NAMALWA (cell line): ENCODE data around the gene OSBPL9.

Experiments
- DNase-seq: peaks from one replicate; pipeline ENCODE4 v3.0.0-alpha.2; 2015; ENCODE audit warnings: low spot score

Gene OSBPL9, protein sequence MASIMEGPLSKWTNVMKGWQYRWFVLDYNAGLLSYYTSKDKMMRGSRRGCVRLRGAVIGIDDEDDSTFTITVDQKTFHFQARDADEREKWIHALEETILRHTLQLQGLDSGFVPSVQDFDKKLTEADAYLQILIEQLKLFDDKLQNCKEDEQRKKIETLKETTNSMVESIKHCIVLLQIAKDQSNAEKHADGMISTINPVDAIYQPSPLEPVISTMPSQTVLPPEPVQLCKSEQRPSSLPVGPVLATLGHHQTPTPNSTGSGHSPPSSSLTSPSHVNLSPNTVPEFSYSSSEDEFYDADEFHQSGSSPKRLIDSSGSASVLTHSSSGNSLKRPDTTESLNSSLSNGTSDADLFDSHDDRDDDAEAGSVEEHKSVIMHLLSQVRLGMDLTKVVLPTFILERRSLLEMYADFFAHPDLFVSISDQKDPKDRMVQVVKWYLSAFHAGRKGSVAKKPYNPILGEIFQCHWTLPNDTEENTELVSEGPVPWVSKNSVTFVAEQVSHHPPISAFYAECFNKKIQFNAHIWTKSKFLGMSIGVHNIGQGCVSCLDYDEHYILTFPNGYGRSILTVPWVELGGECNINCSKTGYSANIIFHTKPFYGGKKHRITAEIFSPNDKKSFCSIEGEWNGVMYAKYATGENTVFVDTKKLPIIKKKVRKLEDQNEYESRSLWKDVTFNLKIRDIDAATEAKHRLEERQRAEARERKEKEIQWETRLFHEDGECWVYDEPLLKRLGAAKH

GRCh38 chr1:51616903-51617708 is at the start of gene OSBPL9:
OSBPL9 (plus strand) TSS chr1:51617092; CDS start chr1:51617111, 19 bp downstream.
- DNase-seq, result peak; percentile 92

- DNase-seq, result no peak
Observed at GRCh38 chr1:51567653-51568052, 49.2 kb upstream of the OSBPL9 start.

DNA sequence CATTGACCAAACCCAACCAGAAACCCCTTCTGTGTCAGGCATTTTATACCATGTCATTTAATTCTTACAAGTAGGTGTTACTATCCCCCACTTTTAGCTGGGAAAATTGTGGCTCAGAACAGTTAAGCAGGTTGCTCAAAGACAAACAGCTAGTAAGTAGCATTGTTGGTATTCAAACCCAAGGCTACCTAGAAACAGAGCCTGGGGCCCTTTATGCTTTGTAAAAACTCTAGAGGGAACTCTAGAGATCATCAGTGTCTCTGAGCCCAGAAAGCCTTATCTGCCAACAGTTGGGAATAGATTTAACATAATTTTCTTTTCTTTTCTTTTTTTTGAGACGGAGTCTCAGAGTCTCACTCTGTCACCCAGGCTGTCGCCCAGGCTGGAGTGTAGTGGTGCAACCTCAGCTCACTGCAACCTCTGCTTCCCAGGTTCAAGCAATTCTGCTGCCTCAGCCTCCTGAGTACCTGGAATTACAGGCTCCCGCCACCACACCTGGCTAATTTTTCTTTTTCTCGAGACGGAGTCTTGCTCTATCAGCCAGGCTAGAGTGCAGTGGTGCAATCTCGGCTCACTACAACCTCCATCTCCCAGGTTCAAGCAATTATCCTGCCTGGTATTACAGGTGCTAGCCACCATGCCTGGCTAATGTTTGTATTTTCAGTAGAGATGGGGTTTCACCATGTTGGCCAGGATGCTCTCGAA is 48.5 kb upstream of the OSBPL9 start:
- no peak for DNase-seq

DNA sequence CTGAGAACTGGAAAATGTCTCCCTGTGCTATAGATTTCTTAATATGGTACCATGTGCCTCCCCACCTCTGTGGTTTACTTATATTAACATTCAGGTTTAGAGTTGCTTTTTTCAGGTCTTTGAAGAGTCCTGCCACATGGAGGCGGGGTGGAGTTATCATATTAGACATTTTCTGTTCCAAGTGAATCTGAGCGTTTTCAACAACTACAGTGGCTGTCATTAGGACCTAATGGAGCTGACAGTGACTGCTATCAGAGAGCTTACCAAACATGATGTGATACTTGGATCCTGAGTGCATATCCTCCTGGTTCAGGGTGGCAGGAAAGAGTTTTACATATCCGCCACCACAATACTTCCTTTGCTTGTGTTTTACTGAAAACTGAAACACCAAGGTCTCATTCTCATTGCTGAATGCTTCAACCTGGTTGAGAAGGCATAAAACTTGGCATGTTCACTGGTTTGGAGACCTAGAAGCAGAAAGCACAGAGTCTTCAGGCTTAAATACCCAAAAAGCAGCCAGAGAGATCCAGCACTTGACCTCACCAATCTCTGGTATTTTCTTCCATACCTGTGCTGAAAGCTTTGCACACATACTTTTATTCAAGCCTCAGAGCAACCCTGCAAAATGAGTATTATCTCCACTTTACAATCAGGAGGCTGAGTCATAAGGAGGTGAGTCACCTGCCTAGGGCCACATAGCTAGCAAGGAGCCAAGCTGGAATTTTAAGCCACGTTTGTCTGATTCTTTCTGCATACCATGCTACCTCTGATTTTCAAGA is 47.4 kb upstream of the OSBPL9 start:
- peak; percentile 59 for DNase-seq

GRCh38 chr1:51570063-51570710 is 46.7 kb upstream of the OSBPL9 start:
- peak; percentile 43 for DNase-seq

- no peak for DNase-seq
Observed at GRCh38 chr1:51572365-51572764, 44.5 kb upstream of the OSBPL9 start.

DNA sequence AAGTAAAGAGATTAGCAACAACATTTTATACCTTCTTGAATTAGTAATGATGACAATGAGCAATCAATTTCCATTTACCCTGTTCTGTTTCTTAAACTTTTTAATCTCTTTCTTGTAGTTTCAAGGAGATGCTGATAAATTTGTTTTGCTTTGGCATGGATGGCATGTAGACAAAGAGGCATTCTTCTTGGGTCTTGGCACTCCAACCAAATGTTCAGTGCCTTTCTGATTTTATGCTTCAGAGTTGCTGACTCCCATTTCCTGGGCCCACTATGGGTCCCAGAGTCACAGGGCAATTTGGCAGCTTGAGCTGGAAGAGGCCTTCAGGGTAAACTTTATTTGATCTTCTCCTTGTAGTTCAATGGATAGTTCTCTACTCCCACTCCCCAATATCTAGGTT is 42.1 kb upstream of the OSBPL9 start:
- DNase-seq, result no peak

GRCh38 chr1:51575406-51576084 is 41.3 kb upstream of the OSBPL9 start:
- no peak for DNase-seq

DNA sequence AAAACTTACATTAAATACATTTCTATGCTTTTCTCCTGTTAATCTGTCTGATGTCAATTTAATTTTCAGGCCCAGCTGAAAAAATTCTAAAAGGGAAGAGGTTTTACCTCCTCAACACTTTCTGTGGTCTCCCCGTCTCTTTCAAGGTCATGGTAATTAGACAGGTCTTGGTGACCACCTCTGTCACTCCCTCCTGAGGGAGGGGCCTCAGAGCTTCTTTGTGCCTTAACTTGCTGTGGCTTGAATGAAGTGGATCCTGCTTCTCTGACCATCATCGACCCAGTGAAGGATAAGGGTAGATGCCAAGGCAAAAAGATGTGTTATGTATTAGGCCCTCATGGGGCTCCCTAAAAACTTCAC is 40.8 kb upstream of the OSBPL9 start:
- no peak for DNase-seq

DNA sequence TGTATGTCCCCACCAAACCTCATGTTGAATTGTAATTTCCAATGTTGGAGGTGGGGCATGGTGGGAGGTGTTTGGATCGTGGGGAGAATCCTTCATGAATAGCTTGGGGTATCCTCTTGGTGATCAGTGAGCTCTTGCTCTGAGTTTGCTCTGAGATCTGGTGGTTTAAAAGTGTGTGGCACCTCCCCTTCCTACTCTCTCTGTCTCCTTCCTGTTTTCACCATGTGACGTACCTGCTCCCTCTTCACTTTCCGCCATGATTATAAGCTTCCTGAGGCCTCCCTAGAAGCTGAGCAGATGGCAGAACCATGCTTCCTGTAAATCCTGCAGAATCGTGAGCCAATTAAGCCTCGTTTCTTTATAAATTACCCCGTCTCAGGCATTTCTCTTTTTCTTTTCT is 40.0 kb upstream of the OSBPL9 start:
- no peak for DNase-seq

GRCh38 chr1:51578383-51579109 is 38.3 kb upstream of the OSBPL9 start:
- peak; percentile 50 for DNase-seq

DNA sequence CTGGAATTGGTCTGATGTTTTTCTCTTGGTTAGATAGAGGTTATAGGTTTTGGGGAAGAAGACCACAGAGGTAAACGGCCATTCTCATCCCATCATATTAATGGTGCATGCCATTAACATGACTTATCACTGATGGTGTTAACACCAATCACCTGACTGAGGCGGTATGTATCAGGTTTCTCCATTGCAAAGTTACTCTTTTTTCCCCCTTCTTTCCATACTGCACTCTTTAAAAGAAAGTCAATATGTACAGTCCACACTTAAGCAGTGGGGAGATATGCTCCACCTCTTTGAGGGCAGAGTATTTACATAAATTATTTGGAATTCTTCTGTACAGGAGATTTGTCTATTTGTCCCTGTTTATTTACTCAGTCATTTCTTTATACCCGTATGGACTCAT is 35.7 kb upstream of the OSBPL9 start:
- no peak for DNase-seq

GRCh38 chr1:51583532-51583931 is 33.4 kb upstream of the OSBPL9 start:
- DNase-seq, result no peak

DNA sequence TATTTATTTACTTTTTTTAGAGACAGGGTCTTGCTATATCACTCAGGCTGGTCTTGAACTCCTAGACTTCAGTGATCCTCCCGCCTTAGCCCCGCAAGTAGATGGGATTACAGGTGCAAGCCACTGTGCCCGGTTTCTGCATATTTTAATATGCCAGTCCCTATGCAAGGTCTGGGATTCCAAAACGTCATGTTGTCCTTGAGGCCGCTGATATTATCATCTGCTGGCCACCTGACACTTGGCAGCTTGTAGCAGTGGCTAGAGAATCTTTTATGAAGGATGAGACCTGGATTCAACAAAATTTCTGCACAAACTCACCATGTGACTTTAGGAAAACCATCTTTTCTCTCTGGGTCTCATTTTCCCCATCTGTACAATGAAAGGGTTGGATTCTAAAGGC is 32.9 kb upstream of the OSBPL9 start:
- no peak for DNase-seq

DNA sequence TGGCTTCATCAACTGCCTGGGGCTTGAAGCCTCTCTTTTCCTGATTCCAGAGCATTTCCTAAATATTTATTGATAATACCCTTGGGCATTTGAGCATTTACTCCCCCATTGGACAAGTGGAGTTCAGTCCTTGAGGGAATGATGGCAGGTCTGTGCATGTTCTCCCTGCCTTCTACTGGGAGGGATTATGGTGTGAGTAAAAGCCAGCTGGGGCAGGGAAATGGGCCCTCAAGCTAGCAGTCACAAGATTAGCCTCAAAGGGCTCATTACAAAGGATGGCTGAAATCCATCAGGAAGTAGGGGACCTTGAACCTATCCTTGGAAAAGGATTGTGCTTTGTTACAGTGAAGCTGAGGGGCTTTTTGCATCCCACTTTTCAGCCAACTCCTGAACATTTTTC is 24.2 kb upstream of the OSBPL9 start:
- no peak for DNase-seq

DNA sequence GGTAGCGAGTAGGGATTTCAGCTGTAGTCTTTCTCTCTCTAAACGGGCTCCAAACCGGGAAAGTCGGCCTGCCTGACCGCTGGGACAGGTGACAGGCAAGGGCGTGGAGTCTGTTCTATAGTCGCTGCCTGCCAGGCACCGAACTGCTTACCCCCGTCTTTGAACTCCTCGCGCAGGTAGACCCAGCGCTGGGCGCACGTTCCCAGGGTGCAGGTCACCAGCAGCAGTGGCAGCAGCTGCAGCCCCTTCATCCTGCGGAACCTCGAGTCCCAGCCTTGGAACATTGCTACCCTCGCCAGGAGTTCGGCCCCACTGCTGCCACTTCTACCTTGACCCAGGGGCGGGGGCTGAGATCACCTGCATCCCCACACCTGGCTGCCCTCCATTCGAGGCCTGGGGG is 22.2 kb upstream of the OSBPL9 start:
- DNase-seq, result no peak

DNA sequence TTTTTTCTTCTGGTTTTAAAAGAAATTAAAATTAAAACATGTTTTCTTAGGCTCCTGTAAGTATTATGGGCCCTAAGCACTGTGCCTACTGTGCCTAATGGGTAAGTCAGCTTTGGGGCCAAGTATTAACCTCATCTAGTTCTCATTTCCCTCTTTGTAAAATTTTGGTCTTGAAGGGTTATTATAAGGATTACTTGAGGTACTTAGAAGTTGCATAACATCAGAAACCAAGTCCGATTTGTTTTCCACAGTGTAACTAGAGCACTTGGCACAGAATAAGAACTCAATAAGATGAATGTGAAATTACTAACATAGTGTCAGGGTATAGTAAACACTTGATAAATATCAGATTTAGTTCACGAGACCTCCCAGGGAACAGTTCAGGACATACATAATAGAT is 16.4 kb upstream of the OSBPL9 start:
- no peak for DNase-seq

DNA sequence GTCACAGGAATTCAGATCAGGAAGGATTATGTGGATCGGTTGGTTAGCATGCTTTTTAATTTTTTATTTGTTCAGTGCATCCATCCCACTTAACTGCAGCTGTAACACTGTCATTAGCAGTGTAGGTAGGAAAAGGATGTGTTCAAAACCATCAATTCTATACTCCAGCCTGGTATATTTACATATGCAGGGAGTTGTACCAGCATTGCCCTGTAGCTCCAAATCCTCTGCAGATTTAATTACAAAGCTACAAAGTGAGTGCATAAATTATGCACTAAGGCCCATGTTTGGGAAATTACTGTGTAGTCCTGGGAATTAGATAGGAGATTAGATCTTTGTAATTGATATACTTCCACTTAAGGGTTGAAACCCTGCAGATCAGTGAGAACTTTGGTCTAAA is 15.9 kb upstream of the OSBPL9 start:
- no peak for DNase-seq

DNA sequence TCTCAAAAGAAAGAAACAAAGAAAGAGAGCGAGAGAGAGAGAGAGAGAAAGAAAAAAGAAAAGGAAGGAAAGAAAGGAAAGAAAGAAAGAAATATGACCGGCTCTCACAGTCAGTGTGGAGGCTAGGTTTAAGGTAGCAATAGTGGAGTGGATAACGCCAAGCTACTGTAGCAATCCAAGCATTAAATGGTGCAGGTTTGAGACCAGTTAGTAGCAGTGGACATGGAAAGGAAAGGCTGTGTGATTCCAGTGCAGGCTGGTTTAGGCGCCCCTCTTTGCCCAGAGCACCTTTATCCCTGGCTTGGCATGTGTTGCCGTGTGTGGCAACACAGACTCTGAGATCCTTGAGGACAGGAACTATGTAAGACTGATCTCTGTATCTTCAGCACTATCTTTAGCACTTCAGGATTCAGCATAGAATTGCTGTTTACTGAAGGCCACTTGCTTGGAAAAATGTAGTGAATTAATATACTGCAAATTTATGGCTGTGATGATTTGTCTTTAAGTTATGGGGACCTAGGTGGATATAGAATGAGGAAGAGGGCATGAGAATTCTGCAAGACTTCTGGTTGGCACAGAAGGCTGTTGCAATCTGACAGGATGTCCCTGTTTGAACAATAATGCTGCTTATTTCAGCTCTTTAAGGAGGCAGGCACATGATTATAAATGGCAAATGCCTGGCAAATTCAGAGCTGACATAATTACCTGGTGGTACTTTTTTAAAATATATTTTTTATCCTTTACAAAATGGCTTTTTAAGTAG is 10.8 kb upstream of the OSBPL9 start:
- no peak for DNase-seq
